Omental fat pad (tissue), 4 donors: ENCODE measurements around the gene UBL3. TPM values are rescaled to one million over a fixed set of nuclear protein-coding genes. Genes with fewer than 3 reads are reported as not detected.

Experiments
- ATAC-seq: fragments of 150-250 bp; one replicate; pipeline ENCODE4 v1.9.1; 2016; ENCODE audit warnings: mild to moderate bottlenecking, moderate library complexity; ENCODE audit not compliant: low FRiP score
- DNase-seq: peaks from one replicate; pipeline ENCODE4 v3.0.0-alpha.2; 2019; ENCODE audit warnings: low spot score
- total RNA-seq, 4 donors: library from RNA; depleted of rRNA; stranded (reverse); fragments of >200 nt; gene quantifications; one replicate each; pipeline ENCODE4 v1.1.0, GENCODE V29; 2016
- TF ChIP-seq, protein P1 (sequence below), 3 donors: fragments of 450-650 bp; IDR thresholded peaks; one replicate each; pipeline ENCODE4 v1.5.1; 2016 to 2017; ENCODE audit warnings: antibody characterized with exemption in 3 of 3, mild to moderate bottlenecking in 3 of 3, moderate library complexity in 2 of 3

UBL3 gene
- total RNA-seq, 4 donors from 2014 or later = 23.0 to 35.8 (median 24.1) TPM

DNA sequence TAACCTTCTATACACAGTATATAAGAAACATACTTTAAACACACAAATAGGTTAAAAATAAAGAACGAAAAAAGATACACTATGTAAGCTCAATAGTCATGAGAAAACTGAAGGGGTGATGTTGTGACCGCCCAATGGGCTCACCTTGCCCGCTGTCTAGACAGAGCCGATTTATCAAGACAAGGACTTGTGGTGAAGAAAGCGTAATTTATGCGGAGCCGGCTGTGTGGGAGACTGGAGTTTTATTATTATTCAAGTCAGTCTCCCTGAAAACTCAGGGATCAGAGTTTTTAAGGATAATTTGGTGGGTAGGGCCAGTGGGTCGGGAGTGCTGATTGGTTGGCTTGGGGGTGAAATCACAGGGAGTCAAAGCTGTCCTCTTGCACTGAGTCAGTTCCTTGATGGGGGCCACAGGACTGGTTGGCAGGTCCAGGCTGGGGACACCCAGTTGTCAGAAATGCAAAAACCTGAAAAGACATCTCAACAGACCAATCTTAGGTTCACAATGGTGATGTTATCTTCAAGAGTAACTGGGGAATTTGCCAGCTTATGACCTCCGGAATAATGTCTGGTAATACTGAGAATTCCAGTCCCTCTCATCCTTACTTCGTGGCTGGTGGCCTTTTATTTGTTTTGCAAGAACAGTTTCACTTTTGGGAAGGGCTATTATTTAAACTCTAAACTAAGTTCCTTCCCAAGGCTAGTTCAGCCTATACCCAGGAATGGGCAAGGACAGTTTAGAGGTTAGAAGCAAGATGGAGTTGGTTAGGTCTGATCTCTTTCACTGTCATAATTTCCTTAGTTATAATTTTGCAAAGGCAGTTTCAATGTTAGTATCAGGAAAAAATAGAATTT lies 96.6 kb downstream of the UBL3 start:
- DNase-seq = no peak
- TF ChIP-seq, protein P1, sequence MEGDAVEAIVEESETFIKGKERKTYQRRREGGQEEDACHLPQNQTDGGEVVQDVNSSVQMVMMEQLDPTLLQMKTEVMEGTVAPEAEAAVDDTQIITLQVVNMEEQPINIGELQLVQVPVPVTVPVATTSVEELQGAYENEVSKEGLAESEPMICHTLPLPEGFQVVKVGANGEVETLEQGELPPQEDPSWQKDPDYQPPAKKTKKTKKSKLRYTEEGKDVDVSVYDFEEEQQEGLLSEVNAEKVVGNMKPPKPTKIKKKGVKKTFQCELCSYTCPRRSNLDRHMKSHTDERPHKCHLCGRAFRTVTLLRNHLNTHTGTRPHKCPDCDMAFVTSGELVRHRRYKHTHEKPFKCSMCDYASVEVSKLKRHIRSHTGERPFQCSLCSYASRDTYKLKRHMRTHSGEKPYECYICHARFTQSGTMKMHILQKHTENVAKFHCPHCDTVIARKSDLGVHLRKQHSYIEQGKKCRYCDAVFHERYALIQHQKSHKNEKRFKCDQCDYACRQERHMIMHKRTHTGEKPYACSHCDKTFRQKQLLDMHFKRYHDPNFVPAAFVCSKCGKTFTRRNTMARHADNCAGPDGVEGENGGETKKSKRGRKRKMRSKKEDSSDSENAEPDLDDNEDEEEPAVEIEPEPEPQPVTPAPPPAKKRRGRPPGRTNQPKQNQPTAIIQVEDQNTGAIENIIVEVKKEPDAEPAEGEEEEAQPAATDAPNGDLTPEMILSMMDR (IDR thresholded peaks at IDR 0.05) = no peak
- ATAC-seq = no peak

DNA sequence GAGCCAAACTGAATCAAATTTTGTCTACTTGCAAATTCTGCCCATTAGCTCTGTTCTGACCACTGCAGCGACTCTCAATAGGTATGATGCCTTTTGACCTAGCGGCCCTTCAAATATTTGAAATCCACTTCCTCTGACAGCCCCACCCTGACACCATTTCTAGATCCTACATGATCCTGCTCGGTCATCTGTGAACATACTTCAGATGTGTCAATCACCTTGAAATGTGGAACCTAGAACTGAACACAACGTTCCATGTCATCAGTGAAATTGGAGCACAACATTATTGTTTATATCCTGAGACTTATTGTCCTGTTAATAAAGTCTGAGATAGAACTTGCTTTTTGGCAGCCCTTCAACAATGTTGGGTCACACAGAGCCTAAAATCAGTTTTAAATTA lies 98.2 kb downstream of the UBL3 start:
- DNase-seq (no peak), ATAC-seq (no peak)
- TF ChIP-seq, protein P1 (IDR thresholded peaks at IDR 0.05) = no peak

DNA sequence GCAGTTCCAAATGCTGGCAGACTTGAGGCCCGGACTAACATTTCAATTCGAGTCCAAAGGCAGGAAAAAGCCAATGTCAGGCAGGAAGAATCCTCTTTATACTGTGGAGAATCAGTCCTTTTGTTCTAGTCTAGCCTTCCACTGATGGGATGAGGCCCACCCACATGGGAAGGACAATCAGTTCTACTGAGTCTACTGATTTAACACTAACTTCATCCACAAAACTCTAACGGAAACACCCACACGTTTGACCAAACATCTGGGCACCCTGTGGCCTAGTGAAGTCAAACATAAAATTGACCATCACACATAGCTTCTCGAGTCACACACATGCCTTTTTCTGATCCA lies 100.3 kb downstream of the UBL3 start:
- ATAC-seq (no peak), DNase-seq (no peak)
- TF ChIP-seq, protein P1 (IDR thresholded peaks at IDR 0.05) = no peak

DNA sequence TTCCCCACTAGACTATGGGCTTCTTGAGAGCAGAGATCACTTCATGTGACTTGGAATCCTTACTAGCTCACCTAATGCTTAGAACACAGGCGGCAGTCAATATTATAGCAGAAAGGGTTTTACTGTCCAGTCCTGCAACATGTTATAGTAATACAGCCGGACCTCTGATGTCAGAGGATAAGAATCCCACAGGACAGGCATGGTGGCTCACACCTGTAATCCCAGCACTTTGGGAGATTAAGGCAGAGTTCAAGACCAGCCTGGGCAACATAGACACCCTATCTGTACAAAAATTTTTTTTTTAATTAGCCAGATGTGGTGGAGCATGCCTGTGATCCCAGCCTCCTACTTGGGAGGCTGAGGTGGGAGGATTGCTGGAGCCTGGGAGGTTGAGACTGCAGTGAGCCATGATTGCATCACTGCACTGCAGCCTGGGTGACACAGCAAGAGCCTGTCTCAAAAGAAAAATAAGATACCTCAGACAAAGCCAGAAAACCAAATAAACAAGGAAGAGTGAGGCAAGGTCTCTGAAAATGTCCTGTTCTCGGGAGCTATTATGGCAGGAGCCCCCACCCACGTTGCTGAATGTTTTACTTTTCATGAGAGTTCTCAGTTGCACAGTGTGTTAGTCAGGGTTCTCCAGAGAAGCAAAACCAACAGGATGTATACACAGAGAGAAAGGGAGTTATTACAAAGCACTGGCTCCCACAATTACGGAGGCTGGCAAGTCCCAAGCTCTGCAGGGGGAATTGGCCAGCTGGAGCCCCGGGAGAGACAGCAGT lies 100.8 kb downstream of the UBL3 start:
- ATAC-seq = no peak
- TF ChIP-seq, protein P1 (IDR thresholded peaks at IDR 0.05) = no peak
- DNase-seq = no peak

DNA sequence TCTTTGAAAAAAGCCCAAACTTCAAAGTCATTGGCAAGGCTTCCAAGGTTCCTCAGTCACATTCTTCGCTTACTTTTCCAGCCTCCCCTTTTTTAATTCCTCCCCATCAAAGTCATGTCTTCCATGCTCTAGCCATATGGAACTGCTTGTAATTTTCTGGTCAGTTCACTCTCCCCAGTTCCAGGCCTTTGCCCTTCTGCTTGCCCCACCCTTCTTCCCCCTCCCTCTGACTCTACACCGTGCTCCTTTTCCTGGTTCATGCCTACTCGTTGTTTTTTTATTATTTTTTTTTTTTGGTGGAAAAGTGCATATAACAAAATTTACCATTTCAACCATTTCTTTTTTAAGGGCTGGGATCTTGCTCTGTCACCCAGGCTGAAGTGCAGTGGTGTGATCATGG lies 102.3 kb downstream of the UBL3 start:
- ATAC-seq = no peak
- no peak for DNase-seq
- TF ChIP-seq, protein P1 (IDR thresholded peaks at IDR 0.05) = no peak

DNA sequence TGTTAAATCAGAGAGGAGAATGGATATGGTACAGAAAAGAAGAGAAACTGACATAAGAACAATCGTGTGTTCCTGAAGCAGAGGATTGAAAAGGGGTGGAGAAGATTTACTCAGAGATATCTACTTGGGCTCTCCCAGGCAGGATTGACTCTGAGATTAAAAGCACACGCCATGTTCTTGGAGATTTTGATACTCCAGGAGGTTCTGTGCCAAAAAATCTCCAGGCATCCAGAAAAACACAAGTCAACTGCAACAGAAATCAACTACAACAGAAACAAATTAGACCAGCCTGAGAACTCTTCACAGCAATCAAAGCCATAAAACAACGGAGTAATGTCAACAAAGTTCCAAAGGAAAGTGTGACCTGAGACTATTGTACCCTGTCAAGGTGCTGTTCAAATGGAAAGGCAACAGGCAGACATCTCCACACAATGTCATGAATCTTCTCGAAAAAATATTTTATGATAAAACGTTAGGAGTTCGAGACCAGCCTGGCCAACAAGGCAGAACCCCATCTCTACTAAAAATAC lies 104.2 kb downstream of the UBL3 start:
- DNase-seq (no peak), ATAC-seq (no peak)
- TF ChIP-seq, protein P1 (IDR thresholded peaks at IDR 0.05) = no peak
